Measurements from ENCODE around the gene CCDC184. TPM values are rescaled to one million over a fixed set of nuclear protein-coding genes. Genes with fewer than 3 reads are reported as not detected.

CCDC184 gene
- total RNA-seq, 1 donor from 2014 or later, result 13.3 TPM

GRCh38 chr12:48197549-48197970 lies 14.1 kb downstream of the CCDC184 start:
- H3K4me1 Mint-ChIP-seq (ENCODE audit: unreplicated experiment), result peaks cover 30% of the 10 kb centered on the region
- peak overlapping the region; percentile 92 for H3K4me3 Mint-ChIP-seq (ENCODE audit: unreplicated experiment)
- peaks cover 13% of the 10 kb centered on the region for H3K9me3 Mint-ChIP-seq (ENCODE audit: unreplicated experiment)
- DNase-seq (ENCODE audit: low spot score), result no peak
- peaks cover 10% of the 10 kb centered on the region for H3K27me3 Mint-ChIP-seq (ENCODE audit: unreplicated experiment)
- H3K27ac Mint-ChIP-seq (ENCODE audit: unreplicated experiment), result peak overlapping the region; percentile 92
- H3K36me3 Mint-ChIP-seq (ENCODE audit: low read depth, unreplicated experiment), result peaks cover 16% of the 10 kb centered on the region
- TF ChIP-seq, protein P1, sequence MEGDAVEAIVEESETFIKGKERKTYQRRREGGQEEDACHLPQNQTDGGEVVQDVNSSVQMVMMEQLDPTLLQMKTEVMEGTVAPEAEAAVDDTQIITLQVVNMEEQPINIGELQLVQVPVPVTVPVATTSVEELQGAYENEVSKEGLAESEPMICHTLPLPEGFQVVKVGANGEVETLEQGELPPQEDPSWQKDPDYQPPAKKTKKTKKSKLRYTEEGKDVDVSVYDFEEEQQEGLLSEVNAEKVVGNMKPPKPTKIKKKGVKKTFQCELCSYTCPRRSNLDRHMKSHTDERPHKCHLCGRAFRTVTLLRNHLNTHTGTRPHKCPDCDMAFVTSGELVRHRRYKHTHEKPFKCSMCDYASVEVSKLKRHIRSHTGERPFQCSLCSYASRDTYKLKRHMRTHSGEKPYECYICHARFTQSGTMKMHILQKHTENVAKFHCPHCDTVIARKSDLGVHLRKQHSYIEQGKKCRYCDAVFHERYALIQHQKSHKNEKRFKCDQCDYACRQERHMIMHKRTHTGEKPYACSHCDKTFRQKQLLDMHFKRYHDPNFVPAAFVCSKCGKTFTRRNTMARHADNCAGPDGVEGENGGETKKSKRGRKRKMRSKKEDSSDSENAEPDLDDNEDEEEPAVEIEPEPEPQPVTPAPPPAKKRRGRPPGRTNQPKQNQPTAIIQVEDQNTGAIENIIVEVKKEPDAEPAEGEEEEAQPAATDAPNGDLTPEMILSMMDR (IDR thresholded peaks at IDR 0.05; ENCODE audit: unreplicated experiment), result no peak

GRCh38 chr12:48197971-48198671 lies 14.7 kb downstream of the CCDC184 start:
- TF ChIP-seq, protein P1 (IDR thresholded peaks at IDR 0.05; ENCODE audit: unreplicated experiment), result no peak
- H3K27ac Mint-ChIP-seq (ENCODE audit: unreplicated experiment), result peak overlapping the region; percentile 92
- H3K4me3 Mint-ChIP-seq (ENCODE audit: unreplicated experiment), result peak overlapping the region; percentile 92
- peaks cover 18% of the 10 kb centered on the region for H3K9me3 Mint-ChIP-seq (ENCODE audit: unreplicated experiment)
- peaks cover 10% of the 10 kb centered on the region for H3K27me3 Mint-ChIP-seq (ENCODE audit: unreplicated experiment)
- H3K4me1 Mint-ChIP-seq (ENCODE audit: unreplicated experiment), result peaks cover 30% of the 10 kb centered on the region
- peaks cover 20% of the 10 kb centered on the region for H3K36me3 Mint-ChIP-seq (ENCODE audit: low read depth, unreplicated experiment)
- DNase-seq (ENCODE audit: low spot score), result peak; percentile 91

DNA sequence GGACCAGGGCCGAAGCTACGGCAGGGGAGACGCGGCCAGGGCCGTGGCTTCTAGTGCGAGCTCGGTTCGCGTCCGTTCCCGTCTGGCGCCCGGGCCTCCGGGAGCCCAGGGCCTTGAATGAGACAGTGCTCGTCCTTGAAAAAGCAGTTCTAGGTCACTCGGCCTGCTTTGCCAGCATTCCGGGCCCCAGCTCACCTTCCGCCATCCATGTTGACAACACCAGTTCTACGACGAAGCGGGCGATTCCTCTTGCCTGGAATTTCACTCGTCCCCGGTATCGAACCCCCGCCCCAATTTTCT lies 15.2 kb downstream of the CCDC184 start:
- Mint-ChIP-seq H3K4me1 (ENCODE audit: unreplicated experiment) (peaks cover 29% of the 10 kb centered on the region), H3K36me3 (ENCODE audit: low read depth, unreplicated experiment) (peaks cover 22% of the 10 kb centered on the region), H3K4me3 (ENCODE audit: unreplicated experiment) (peak overlapping the region; percentile 92), H3K9me3 (ENCODE audit: unreplicated experiment) (peaks cover 22% of the 10 kb centered on the region), H3K27ac (ENCODE audit: unreplicated experiment) (peak overlapping the region; percentile 92), H3K27me3 (ENCODE audit: unreplicated experiment) (peaks cover 8% of the 10 kb centered on the region)
- TF ChIP-seq, protein P1 (IDR thresholded peaks at IDR 0.05; ENCODE audit: unreplicated experiment), result no peak
- no peak for DNase-seq (ENCODE audit: low spot score)

DNA sequence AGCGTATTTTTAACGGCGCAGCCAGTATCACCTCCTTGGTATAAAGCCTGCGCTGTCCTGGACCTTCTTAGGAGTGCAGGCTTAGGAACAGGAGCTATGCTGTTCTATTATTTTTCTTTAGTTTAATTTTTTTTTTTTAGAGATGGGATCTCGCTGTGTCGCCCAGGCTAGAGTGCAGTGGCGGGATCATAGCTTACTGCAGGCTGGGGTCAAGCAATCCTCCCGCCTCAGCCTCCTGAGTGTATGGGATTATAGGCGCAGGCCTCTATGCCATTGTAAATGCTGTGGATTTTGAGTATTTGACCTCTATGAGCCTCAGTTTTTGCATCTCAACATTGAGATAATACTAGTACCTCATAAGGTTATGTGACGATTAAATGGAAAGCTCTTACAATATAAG lies 15.5 kb downstream of the CCDC184 start:
- DNase-seq (ENCODE audit: low spot score), result no peak
- Mint-ChIP-seq H3K4me3 (ENCODE audit: unreplicated experiment) (peak overlapping the region; percentile 92), H3K36me3 (ENCODE audit: low read depth, unreplicated experiment) (peaks cover 22% of the 10 kb centered on the region), H3K4me1 (ENCODE audit: unreplicated experiment) (peaks cover 27% of the 10 kb centered on the region), H3K9me3 (ENCODE audit: unreplicated experiment) (peaks cover 22% of the 10 kb centered on the region), H3K27me3 (ENCODE audit: unreplicated experiment) (peaks cover 8% of the 10 kb centered on the region), H3K27ac (ENCODE audit: unreplicated experiment) (peak overlapping the region; percentile 92)
- TF ChIP-seq, protein P1 (IDR thresholded peaks at IDR 0.05; ENCODE audit: unreplicated experiment), result no peak

DNA sequence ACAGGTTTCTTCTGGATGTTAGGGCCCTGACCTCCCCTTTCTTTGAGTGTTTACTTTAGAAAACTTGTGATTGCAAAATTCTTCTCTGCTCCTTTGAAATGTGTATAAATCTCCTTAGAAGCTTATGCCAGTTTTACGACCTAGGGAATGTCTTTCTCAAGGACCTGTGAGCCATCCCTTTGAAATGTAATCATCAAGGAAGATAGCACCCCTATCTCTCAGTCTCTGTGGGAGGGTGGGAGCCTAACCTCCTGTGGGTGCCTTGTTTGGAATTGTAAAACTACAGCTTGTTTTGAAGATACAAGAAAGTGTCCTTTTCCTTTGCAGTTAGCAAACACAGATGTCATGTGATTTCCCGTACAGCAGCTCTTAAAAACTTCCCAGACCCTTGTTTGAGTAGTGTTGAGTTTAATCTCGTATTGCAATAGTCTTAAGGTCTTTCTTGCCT lies 16.4 kb downstream of the CCDC184 start:
- Mint-ChIP-seq H3K9me3 (ENCODE audit: unreplicated experiment) (peaks cover 27% of the 10 kb centered on the region), H3K4me1 (ENCODE audit: unreplicated experiment) (peaks cover 20% of the 10 kb centered on the region), H3K27me3 (ENCODE audit: unreplicated experiment) (peaks cover 8% of the 10 kb centered on the region), H3K4me3 (ENCODE audit: unreplicated experiment) (no peak overlapping the region), H3K36me3 (ENCODE audit: low read depth, unreplicated experiment) (peaks cover 25% of the 10 kb centered on the region), H3K27ac (ENCODE audit: unreplicated experiment) (no peak overlapping the region)
- DNase-seq (ENCODE audit: low spot score), result no peak
- TF ChIP-seq, protein P1 (IDR thresholded peaks at IDR 0.05; ENCODE audit: unreplicated experiment), result no peak
